K562 (cell line): Measurements from ENCODE around the gene PRELID1. TPM values are rescaled to one million over a fixed set of nuclear protein-coding genes. Genes with fewer than 3 reads are reported as not detected.

Experiments
- DIDO1 ChIP-seq: fragments of 450-650 bp; IDR thresholded peaks from 2 replicates; pipeline ENCODE4 v1.6.1; 2016; ENCODE audit warnings: low read depth, missing biosample characterization, missing genetic modification characterization
- GTF2F1 ChIP-seq: IDR thresholded peaks from 2 replicates; pipeline ENCODE4 v1.6.1; 2011; ENCODE audit warnings: low read depth, low read length, improper control_type of control experiment
- KAT2B ChIP-seq: IDR thresholded peaks from one replicate; pipeline ENCODE4 v1.6.1; 2012; ENCODE audit warnings: low read depth, mild to moderate bottlenecking, control low read depth, inconsistent platforms, low read length, moderate library complexity
- KLF10 ChIP-seq: fragments of 250-450 bp; sonication (Bioruptor Pico); IDR thresholded peaks from 2 replicates; pipeline ENCODE4 v1.6.1; 2021; ENCODE audit warnings: matching md5 sums
- NFATC3 ChIP-seq: fragments of 450-650 bp; IDR thresholded peaks from 2 replicates; pipeline ENCODE4 v1.6.1; 2017; ENCODE audit warnings: mild to moderate bottlenecking
- POU5F1 ChIP-seq: fragments of 150-350 bp; IDR thresholded peaks from 2 replicates; pipeline ENCODE4 v1.6.1; 2014; ENCODE audit warnings: borderline replicate concordance, low read length, low read depth, mild to moderate bottlenecking; ENCODE audit not compliant: partially characterized antibody
- PTTG1 ChIP-seq: fragments of 450-650 bp; IDR thresholded peaks from 2 replicates; pipeline ENCODE4 v1.6.1; 2016; ENCODE audit warnings: low read depth, mild to moderate bottlenecking, missing genetic modification characterization, missing compliant biosample characterization
- SMC3 ChIP-seq: conservative IDR thresholded peaks from 2 replicates; pipeline ENCODE4 v1.6.1; 2011; ENCODE audit warnings: low read depth, low read length, improper control_type of control experiment; ENCODE audit not compliant: insufficient read depth
- XRCC4 ChIP-seq: IDR thresholded peaks from one replicate; pipeline ENCODE4 v1.6.1; 2011; ENCODE audit not compliant: insufficient read depth, insufficient read length; ENCODE audit errors: extremely low read depth
- ZKSCAN1 ChIP-seq: fragments of 150-350 bp; IDR thresholded peaks from 2 replicates; pipeline ENCODE4 v1.6.1; 2016; ENCODE audit warnings: low read depth, low read length
- ZNF384 ChIP-seq: IDR thresholded peaks from 2 replicates; pipeline ENCODE4 v1.6.1; 2012; ENCODE audit warnings: low read depth, low read length, improper control_type of control experiment
- ZNF75A ChIP-seq: fragments of 450-650 bp; formaldehyde crosslinking; IDR thresholded peaks from 2 replicates; pipeline ENCODE4 v1.4.0; 2020; ENCODE audit warnings: mild to moderate bottlenecking
- polyA plus RNA-seq, 8 experiments: library from polyadenylated mRNA; depleted of rRNA in 4 of 8; stranded (reverse) in 5 of 8; unstranded in 3 of 8; fragments of >200 nt; fragmentation: Nextera tagmentation in 2 of 8; fragmentation: Illumina TruSeq in 1 of 8; extraction: Ambion mirVana in 2 of 8; extraction: Trizol in 1 of 8; gene quantifications; 2 replicates each; pipeline versions ENCODE4 v1.2.1 to v1.2.3, GENCODE V29; 2011 to 2014; ENCODE audit warnings: inconsistent platforms in 1 of 8, missing spikeins in 1 of 8
- total RNA-seq, 7 experiments: library from RNA; depleted of rRNA in 6 of 7; stranded (reverse); fragments of >200 nt in 6 of 7; fragmentation: Illumina TruSeq in 2 of 7; extraction: Trizol in 2 of 7; gene quantifications; 2 replicates each; pipeline versions ENCODE4 v1.2.1 to v1.2.3, GENCODE V29; 2011 to 2021; ENCODE audit warnings: low replicate concordance in 1 of 7
- TF ChIP-seq, protein P1 (sequence below): fragments of 450-650 bp; conservative IDR thresholded peaks from 2 replicates; pipeline ENCODE4 v1.6.1; 2016; ENCODE audit warnings: missing genetic modification characterization, low read depth, mild to moderate bottlenecking, control low read depth, missing compliant biosample characterization
- TF ChIP-seq, protein P2 (sequence below), 2 experiments: IDR thresholded peaks in 1 of 2; conservative IDR thresholded peaks in 1 of 2; 2 replicates each; pipeline ENCODE4 v1.6.1; 2016; ENCODE audit warnings: low read depth in 2 of 2, mild to moderate bottlenecking in 1 of 2, missing compliant biosample characterization in 1 of 2, missing genetic modification characterization in 1 of 2, moderate library complexity in 1 of 2
- TF ChIP-seq, protein P3 (sequence below): fragments of 450-650 bp; IDR thresholded peaks from 2 replicates; pipeline ENCODE4 v1.7.1; 2018; ENCODE audit warnings: mild to moderate bottlenecking, low read depth; ENCODE audit not compliant: partially characterized antibody
- TF ChIP-seq, protein P4 (sequence below): fragments of 250-450 bp; sonication (Bioruptor Pico); IDR thresholded peaks from 2 replicates; pipeline ENCODE4 v1.8.0; 2021; ENCODE audit warnings: borderline replicate concordance, mild to moderate bottlenecking, moderate library complexity; ENCODE audit not compliant: poor library complexity, severe bottlenecking
- TF ChIP-seq, protein P5 (sequence below): fragments of 250-450 bp; sonication (Bioruptor Pico); IDR thresholded peaks from 2 replicates; pipeline ENCODE4 v1.8.0; 2021; ENCODE audit warnings: moderate library complexity, mild to moderate bottlenecking, inconsistent platforms

Gene PRELID1
- total and polyA plus RNA-seq, 9 of the 15 experiments (the other 6 are each of a cell fraction or from before 2014, with no cell fraction given): 40.1 to 484 (median 340) TPM

DNA sequence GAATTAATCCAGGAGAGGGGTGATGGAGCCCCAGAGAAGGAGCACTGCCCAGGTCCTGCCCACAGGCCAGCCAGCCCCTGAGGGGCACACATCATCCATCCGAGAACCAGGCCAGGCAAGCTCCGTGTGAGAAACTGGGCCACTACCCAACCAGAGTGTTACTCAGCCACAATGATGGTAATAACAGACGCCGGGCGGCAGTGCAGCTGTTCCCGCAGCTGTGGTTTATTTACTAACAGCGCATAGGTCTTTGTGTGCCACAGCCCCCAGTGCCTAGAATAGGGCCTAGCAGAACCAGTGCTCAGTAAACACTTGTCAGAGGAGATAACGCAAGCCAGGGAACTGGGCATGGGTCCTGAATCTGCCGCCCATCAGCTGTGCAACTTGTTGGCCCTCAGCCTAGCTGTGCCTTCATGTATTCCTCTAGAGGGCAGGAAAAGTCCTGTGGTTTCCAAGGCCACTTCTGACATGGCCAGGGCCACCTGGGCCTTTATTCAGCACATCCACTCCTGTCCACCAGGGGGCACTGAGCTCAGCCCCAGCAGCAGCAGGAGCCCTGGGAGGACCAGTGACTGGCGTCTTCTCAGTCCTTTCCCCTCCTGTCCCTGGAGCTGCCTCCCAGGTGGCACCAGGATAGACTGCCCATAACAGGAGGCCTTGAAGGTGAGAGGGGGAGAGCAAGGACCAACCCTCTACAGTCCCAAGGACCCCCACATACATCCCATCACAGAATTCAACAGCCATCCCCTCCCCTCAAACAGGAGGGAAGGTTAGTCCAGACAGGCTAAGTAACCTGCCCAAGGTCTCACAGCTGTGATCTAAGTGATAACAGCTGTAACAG is 6.0 kb downstream of the PRELID1 start (continued):
- TF ChIP-seq, protein P1, sequence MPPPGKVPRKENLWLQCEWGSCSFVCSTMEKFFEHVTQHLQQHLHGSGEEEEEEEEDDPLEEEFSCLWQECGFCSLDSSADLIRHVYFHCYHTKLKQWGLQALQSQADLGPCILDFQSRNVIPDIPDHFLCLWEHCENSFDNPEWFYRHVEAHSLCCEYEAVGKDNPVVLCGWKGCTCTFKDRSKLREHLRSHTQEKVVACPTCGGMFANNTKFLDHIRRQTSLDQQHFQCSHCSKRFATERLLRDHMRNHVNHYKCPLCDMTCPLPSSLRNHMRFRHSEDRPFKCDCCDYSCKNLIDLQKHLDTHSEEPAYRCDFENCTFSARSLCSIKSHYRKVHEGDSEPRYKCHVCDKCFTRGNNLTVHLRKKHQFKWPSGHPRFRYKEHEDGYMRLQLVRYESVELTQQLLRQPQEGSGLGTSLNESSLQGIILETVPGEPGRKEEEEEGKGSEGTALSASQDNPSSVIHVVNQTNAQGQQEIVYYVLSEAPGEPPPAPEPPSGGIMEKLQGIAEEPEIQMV: no peak
- no peak for TF ChIP-seq ZNF384
- TF ChIP-seq, protein P2, sequence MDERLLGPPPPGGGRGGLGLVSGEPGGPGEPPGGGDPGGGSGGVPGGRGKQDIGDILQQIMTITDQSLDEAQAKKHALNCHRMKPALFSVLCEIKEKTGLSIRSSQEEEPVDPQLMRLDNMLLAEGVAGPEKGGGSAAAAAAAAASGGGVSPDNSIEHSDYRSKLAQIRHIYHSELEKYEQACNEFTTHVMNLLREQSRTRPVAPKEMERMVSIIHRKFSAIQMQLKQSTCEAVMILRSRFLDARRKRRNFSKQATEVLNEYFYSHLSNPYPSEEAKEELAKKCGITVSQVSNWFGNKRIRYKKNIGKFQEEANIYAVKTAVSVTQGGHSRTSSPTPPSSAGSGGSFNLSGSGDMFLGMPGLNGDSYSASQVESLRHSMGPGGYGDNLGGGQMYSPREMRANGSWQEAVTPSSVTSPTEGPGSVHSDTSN (CRISPR knock-in tag; IDR thresholded peaks at IDR 0.05; ENCODE audit: low read depth): no peak
- TF ChIP-seq, protein P2 (tag; conservative IDR thresholded peaks at IDR 0.05; ENCODE audit: low read depth): no peak
- TF ChIP-seq, protein P3, sequence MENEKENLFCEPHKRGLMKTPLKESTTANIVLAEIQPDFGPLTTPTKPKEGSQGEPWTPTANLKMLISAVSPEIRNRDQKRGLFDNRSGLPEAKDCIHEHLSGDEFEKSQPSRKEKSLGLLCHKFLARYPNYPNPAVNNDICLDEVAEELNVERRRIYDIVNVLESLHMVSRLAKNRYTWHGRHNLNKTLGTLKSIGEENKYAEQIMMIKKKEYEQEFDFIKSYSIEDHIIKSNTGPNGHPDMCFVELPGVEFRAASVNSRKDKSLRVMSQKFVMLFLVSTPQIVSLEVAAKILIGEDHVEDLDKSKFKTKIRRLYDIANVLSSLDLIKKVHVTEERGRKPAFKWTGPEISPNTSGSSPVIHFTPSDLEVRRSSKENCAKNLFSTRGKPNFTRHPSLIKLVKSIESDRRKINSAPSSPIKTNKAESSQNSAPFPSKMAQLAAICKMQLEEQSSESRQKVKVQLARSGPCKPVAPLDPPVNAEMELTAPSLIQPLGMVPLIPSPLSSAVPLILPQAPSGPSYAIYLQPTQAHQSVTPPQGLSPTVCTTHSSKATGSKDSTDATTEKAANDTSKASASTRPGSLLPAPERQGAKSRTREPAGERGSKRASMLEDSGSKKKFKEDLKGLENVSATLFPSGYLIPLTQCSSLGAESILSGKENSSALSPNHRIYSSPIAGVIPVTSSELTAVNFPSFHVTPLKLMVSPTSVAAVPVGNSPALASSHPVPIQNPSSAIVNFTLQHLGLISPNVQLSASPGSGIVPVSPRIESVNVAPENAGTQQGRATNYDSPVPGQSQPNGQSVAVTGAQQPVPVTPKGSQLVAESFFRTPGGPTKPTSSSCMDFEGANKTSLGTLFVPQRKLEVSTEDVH: no peak
- TF ChIP-seq XRCC4: no peak
- TF ChIP-seq, protein P4, sequence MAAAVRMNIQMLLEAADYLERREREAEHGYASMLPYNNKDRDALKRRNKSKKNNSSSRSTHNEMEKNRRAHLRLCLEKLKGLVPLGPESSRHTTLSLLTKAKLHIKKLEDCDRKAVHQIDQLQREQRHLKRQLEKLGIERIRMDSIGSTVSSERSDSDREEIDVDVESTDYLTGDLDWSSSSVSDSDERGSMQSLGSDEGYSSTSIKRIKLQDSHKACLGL (CRISPR knock-in tag): no peak
- no peak for TF ChIP-seq PTTG1 (tag)
- no peak for TF ChIP-seq KLF10 (CRISPR knock-in tag)
- no peak for TF ChIP-seq DIDO1 (tag)
- TF ChIP-seq, protein P5, sequence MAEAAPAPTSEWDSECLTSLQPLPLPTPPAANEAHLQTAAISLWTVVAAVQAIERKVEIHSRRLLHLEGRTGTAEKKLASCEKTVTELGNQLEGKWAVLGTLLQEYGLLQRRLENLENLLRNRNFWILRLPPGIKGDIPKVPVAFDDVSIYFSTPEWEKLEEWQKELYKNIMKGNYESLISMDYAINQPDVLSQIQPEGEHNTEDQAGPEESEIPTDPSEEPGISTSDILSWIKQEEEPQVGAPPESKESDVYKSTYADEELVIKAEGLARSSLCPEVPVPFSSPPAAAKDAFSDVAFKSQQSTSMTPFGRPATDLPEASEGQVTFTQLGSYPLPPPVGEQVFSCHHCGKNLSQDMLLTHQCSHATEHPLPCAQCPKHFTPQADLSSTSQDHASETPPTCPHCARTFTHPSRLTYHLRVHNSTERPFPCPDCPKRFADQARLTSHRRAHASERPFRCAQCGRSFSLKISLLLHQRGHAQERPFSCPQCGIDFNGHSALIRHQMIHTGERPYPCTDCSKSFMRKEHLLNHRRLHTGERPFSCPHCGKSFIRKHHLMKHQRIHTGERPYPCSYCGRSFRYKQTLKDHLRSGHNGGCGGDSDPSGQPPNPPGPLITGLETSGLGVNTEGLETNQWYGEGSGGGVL: no peak
- TF ChIP-seq ZNF75A: no peak
- TF ChIP-seq SMC3: peak; percentile 69
- TF ChIP-seq POU5F1: peak; percentile 12
- no peak for TF ChIP-seq GTF2F1
- no peak for TF ChIP-seq ZKSCAN1
- TF ChIP-seq NFATC3: no peak
- no peak for TF ChIP-seq KAT2B
